SK-N-SH treated with all-trans-retinoic acid at 6 μM for 48 hours (cell line): ENCODE results near the gene USP36.
"Not testable (repeated sequence)": the region's sequence is repeated elsewhere in the genome, so short reads cannot be mapped to it uniquely, and the experiment has no call there.

Experiments
- ATAC-seq: fragments of 200-7000 bp; cut with Tn5 transposase; 3 replicates; pipeline ENCODE4 v1.9.1; 2020; ENCODE audit warnings: mild to moderate bottlenecking, moderate library complexity
- ARNTL ChIP-seq: fragments of 450-650 bp; formaldehyde crosslinking; IDR thresholded peaks from 2 replicates; pipeline ENCODE4 v1.5.0; 2020; ENCODE audit warnings: low read depth, mild to moderate bottlenecking, moderate library complexity, borderline replicate concordance
- BACH2 ChIP-seq: fragments of 250-450 bp; sonication (Bioruptor Pico); IDR thresholded peaks from 2 replicates; pipeline ENCODE4 v1.9.0; 2021; ENCODE audit warnings: mild to moderate bottlenecking, borderline replicate concordance
- CREB5 ChIP-seq: fragments of 250-450 bp; sonication (Bioruptor Pico); IDR thresholded peaks from 2 replicates; pipeline ENCODE4 v1.5.1; 2020; ENCODE audit warnings: low read depth, mild to moderate bottlenecking, moderate library complexity
- CSDC2 ChIP-seq: fragments of 250-450 bp; sonication (Bioruptor Pico); IDR thresholded peaks from 2 replicates; pipeline ENCODE4 v1.5.0; 2020; ENCODE audit warnings: mild to moderate bottlenecking, moderate library complexity
- CSRNP3 ChIP-seq: fragments of 250-450 bp; sonication (Bioruptor Pico); IDR thresholded peaks from 2 replicates; pipeline ENCODE4 v1.5.1; 2021; ENCODE audit warnings: mild to moderate bottlenecking, moderate library complexity
- GLIS3 ChIP-seq: fragments of 250-450 bp; sonication (Bioruptor Pico); IDR thresholded peaks from 2 replicates; pipeline ENCODE4 v1.5.0; 2020; ENCODE audit warnings: mild to moderate bottlenecking, moderate library complexity
- ISL1 ChIP-seq: fragments of 250-450 bp; sonication (Bioruptor Pico); IDR thresholded peaks from 2 replicates; pipeline ENCODE4 v2.1.2; 2022; ENCODE audit warnings: mild to moderate bottlenecking, moderate library complexity
- OSR1 ChIP-seq: fragments of 250-450 bp; sonication (Bioruptor Pico); IDR thresholded peaks from 2 replicates; pipeline ENCODE4 v1.8.0; 2022; ENCODE audit warnings: moderate library complexity, mild to moderate bottlenecking, inconsistent platforms
- POU6F1 ChIP-seq: fragments of 250-450 bp; sonication (Bioruptor Pico); IDR thresholded peaks from 2 replicates; pipeline ENCODE4 v1.8.0; 2021; ENCODE audit warnings: low read depth, mild to moderate bottlenecking, moderate library complexity, borderline replicate concordance
- PPARA ChIP-seq: fragments of 250-450 bp; sonication (Bioruptor Pico); IDR thresholded peaks from 2 replicates; pipeline ENCODE4 v1.5.0; 2020; ENCODE audit warnings: mild to moderate bottlenecking, borderline replicate concordance
- RARB ChIP-seq: fragments of 250-450 bp; sonication (Bioruptor Pico); IDR thresholded peaks from 2 replicates; pipeline ENCODE4 v1.8.0; 2021; ENCODE audit warnings: mild to moderate bottlenecking, moderate library complexity
- SNAI2 ChIP-seq: fragments of 250-450 bp; sonication (Bioruptor Pico); IDR thresholded peaks from 2 replicates; pipeline ENCODE4 v1.5.0; 2020; ENCODE audit warnings: mild to moderate bottlenecking, moderate library complexity
- TCF4 ChIP-seq: fragments of 250-450 bp; sonication (Bioruptor Pico); IDR thresholded peaks from 2 replicates; pipeline ENCODE4 v1.8.0; 2021; ENCODE audit warnings: mild to moderate bottlenecking, moderate library complexity, borderline replicate concordance
- TOX ChIP-seq: fragments of 250-450 bp; sonication (Bioruptor Pico); IDR thresholded peaks from 2 replicates; pipeline ENCODE4 v1.8.0; 2021; ENCODE audit warnings: mild to moderate bottlenecking, moderate library complexity, borderline replicate concordance
- ZC3H10 ChIP-seq: fragments of 250-450 bp; sonication (Bioruptor Pico); IDR thresholded peaks from 2 replicates; pipeline ENCODE4 v1.5.1; 2021; ENCODE audit warnings: mild to moderate bottlenecking, moderate library complexity
- ZFP3 ChIP-seq: fragments of 250-450 bp; sonication (Bioruptor Pico); IDR thresholded peaks from 2 replicates; pipeline ENCODE4 v1.5.0; 2020; ENCODE audit warnings: mild to moderate bottlenecking, moderate library complexity
- ZFP30 ChIP-seq: fragments of 450-650 bp; formaldehyde crosslinking; IDR thresholded peaks from 2 replicates; pipeline ENCODE4 v1.5.0; 2022; ENCODE audit warnings: mild to moderate bottlenecking, moderate library complexity
- ZNF565 ChIP-seq: fragments of 450-650 bp; formaldehyde crosslinking; conservative IDR thresholded peaks from 2 replicates; pipeline ENCODE4 v1.5.0; 2020; ENCODE audit warnings: low read depth, mild to moderate bottlenecking, moderate library complexity
- ZNF70 ChIP-seq: fragments of 450-650 bp; formaldehyde crosslinking; IDR thresholded peaks from 2 replicates; pipeline ENCODE4 v1.5.0; 2020; ENCODE audit warnings: mild to moderate bottlenecking, moderate library complexity
- ZNF8 ChIP-seq: fragments of 450-650 bp; formaldehyde crosslinking; IDR thresholded peaks from 2 replicates; pipeline ENCODE4 v1.5.0; 2020; ENCODE audit warnings: mild to moderate bottlenecking, moderate library complexity
- TF ChIP-seq, protein P1 (sequence below): fragments of 250-450 bp; sonication (Bioruptor Pico); IDR thresholded peaks from 2 replicates; pipeline ENCODE4 v1.8.0; 2020; ENCODE audit warnings: mild to moderate bottlenecking, moderate library complexity, borderline replicate concordance

The USP36 gene

DNA sequence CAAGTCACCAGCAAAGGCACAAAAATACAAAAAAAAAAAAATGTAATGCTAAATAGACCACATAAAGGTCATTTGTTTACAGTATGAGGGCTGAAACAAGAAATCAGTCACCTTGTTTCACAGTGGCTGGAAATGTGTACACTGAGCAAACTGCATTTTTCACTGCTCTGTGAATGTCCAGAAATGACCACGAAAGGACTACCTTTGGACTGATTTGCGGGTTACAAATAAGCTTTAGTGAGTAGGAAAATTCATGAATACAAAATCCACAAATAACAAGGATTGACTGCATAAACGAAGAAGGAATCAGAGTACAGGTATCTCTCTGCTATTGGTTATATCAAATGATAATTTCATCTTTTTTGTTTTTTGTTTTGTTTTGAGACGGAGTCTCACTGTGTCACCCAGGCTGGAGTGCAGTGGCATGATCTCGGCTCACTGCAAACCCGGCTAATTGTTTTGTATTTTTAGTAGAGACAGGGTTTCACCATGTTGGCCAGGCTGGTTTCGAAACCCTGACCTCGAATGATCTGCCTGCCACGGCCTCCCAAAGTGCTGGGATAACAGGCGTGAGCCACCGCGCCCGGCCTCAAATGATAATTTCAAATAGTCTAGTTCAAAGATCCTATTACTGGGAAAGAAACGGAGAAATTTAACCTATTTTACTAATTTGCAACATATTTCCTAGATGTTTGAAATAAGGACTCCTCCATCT lies 89.0 kb downstream of the USP36 start:
- no peak for ATAC-seq
- no peak for TF ChIP-seq OSR1 (CRISPR knock-in tag)
- no peak for TF ChIP-seq ZFP30 (CRISPR knock-in tag)
- TF ChIP-seq, protein P1, sequence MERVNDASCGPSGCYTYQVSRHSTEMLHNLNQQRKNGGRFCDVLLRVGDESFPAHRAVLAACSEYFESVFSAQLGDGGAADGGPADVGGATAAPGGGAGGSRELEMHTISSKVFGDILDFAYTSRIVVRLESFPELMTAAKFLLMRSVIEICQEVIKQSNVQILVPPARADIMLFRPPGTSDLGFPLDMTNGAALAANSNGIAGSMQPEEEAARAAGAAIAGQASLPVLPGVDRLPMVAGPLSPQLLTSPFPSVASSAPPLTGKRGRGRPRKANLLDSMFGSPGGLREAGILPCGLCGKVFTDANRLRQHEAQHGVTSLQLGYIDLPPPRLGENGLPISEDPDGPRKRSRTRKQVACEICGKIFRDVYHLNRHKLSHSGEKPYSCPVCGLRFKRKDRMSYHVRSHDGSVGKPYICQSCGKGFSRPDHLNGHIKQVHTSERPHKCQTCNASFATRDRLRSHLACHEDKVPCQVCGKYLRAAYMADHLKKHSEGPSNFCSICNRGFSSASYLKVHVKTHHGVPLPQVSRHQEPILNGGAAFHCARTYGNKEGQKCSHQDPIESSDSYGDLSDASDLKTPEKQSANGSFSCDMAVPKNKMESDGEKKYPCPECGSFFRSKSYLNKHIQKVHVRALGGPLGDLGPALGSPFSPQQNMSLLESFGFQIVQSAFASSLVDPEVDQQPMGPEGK (CRISPR knock-in tag), result no peak
- TF ChIP-seq TCF4 (CRISPR knock-in tag), result no peak
- TF ChIP-seq POU6F1 (CRISPR knock-in tag), result no peak
- TF ChIP-seq CREB5, result no peak
- no peak for TF ChIP-seq ZNF565 (CRISPR knock-in tag)
- no peak for TF ChIP-seq BACH2 (CRISPR knock-in tag)
- TF ChIP-seq RARB (CRISPR knock-in tag), result no peak

DNA sequence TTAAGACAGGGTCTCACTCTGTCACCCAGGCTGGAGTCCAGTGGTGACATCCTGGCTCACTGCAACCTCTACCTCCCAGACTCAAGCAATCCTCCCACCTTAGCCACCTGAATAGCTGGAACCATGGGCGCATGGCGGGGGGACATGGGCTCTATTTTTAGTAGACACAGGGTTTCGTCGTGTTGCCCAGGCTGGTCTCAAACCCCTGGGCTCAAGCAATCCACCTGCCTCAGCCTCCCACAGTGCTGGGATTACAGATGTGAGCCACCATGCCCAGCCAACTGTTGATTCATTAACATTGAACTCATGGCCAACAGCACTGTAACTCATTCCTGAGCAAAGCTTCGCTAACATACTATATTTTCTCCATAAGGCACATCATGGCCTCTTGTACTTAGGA lies 89.6 kb downstream of the USP36 start:
- ATAC-seq, result not testable (repeated sequence)

DNA sequence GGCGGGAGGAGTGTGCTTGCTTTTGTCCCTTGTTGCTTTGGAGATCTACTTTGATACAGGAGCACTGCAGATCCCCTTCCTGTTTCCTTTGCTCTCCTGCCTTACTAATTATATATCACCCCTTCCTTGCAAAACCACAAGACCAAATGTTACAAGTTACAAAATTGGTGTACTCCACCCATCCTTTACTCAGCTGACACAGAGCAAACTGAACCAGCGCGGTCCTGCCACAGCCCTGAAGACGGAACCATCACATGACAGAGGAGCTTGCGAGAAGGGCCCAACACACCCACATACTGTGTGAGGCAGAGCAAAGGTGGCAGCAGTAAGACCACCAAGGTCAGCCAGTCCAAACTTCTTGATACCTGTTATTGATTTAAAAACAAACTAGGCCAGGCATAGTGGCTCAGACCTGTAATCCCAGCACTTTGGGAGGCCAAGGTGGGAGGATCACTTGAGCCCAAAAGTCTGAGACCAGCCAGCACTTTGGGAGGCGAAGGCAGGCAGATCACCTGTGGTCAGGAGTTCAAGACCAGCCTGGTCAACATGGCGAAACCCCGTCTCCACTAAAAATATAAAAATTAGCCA lies 91.8 kb downstream of the USP36 start:
- ATAC-seq, result no peak
- no peak for TF ChIP-seq ZFP3 (CRISPR knock-in tag)
- TF ChIP-seq GLIS3 (CRISPR knock-in tag), result no peak
- TF ChIP-seq OSR1 (CRISPR knock-in tag), result no peak

GRCh38 chr17:78748048-78748729 lies 92.4 kb downstream of the USP36 start:
- ATAC-seq, result no peak
- TF ChIP-seq ARNTL (CRISPR knock-in tag), result no peak
- TF ChIP-seq TOX (CRISPR knock-in tag), result no peak
- no peak for TF ChIP-seq CSDC2 (CRISPR knock-in tag)
- TF ChIP-seq ZNF565 (CRISPR knock-in tag), result no peak
- TF ChIP-seq POU6F1 (CRISPR knock-in tag), result no peak
- TF ChIP-seq RARB (CRISPR knock-in tag), result no peak
- TF ChIP-seq ZFP30 (CRISPR knock-in tag), result no peak
- no peak for TF ChIP-seq GLIS3 (CRISPR knock-in tag)
- TF ChIP-seq, protein P1 (CRISPR knock-in tag), result no peak
- no peak for TF ChIP-seq CSRNP3 (CRISPR knock-in tag)
- TF ChIP-seq PPARA, result no peak
- no peak for TF ChIP-seq ZNF70 (CRISPR knock-in tag)
- no peak for TF ChIP-seq SNAI2
- TF ChIP-seq ZNF8 (CRISPR knock-in tag), result no peak
- no peak for TF ChIP-seq OSR1 (CRISPR knock-in tag)
- no peak for TF ChIP-seq ZC3H10 (CRISPR knock-in tag)
- no peak for TF ChIP-seq ISL1 (CRISPR knock-in tag)
- no peak for TF ChIP-seq ZFP3 (CRISPR knock-in tag)
